Measurements from ENCODE around the gene CEP83. TPM values are rescaled to one million over a fixed set of nuclear protein-coding genes. Genes with fewer than 3 reads are reported as not detected.

CEP83 gene
- total and polyA plus RNA-seq, 8 donors = 7.0 to 14.5 (median 8.7) TPM

GRCh38 chr12:94362653-94363052 lies 97.0 kb downstream of the CEP83 start:
- H3K4me1 ChIP-seq = no peaks in the 10 kb centered on the region
- no peak for DNase-seq
- no peak overlapping the region for H3K4me3 ChIP-seq
- WGBS, 2 donors = 95 to 100% methylated on average over 2 of the region's 2 CpGs
- H3K27me3 ChIP-seq = no peaks in the 10 kb centered on the region
- intact Hi-C loops (cut with DNase I) = no loop called here
- FAIRE-seq = no peak
- TF ChIP-seq, protein P1, sequence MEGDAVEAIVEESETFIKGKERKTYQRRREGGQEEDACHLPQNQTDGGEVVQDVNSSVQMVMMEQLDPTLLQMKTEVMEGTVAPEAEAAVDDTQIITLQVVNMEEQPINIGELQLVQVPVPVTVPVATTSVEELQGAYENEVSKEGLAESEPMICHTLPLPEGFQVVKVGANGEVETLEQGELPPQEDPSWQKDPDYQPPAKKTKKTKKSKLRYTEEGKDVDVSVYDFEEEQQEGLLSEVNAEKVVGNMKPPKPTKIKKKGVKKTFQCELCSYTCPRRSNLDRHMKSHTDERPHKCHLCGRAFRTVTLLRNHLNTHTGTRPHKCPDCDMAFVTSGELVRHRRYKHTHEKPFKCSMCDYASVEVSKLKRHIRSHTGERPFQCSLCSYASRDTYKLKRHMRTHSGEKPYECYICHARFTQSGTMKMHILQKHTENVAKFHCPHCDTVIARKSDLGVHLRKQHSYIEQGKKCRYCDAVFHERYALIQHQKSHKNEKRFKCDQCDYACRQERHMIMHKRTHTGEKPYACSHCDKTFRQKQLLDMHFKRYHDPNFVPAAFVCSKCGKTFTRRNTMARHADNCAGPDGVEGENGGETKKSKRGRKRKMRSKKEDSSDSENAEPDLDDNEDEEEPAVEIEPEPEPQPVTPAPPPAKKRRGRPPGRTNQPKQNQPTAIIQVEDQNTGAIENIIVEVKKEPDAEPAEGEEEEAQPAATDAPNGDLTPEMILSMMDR (IDR thresholded peaks at IDR 0.05) = no peak
- no peak for ATAC-seq
- H3K36me3 ChIP-seq = no peaks in the 10 kb centered on the region
- H3K27ac ChIP-seq = no peak overlapping the region
- no peaks in the 10 kb centered on the region for H3K9me3 ChIP-seq

DNA sequence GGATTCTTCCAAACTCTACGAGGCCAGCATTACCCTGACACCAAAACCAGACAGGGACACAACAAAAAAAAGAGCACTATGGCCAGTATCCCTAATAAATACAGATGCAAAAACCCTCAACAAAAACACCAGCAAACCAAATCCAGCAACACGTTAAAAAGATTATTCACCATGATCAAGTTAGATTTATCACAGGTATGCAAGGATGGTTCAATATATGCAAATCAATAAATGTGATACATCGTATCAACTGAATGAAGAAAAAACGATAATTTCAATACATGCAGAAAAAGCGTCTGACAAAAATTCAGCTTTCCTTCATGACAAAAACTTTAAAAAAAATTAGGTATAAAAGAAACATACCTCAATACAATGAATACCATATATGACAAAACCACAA lies 99.9 kb downstream of the CEP83 start:
- Histone ChIP-seq H3K4me3 (no peak overlapping the region), H3K27ac (no peak overlapping the region), H3K9me3 (no peaks in the 10 kb centered on the region), H3K27me3 (no peaks in the 10 kb centered on the region), H3K36me3 (no peaks in the 10 kb centered on the region), H3K4me1 (no peaks in the 10 kb centered on the region)
- intact Hi-C loops (cut with DNase I) = no loop called here
- WGBS, 2 donors = 91 to 97% methylated on average over 5 of the region's 5 CpGs
- TF ChIP-seq, protein P1 (IDR thresholded peaks at IDR 0.05) = no peak
- FAIRE-seq (no peak), ATAC-seq (no peak), DNase-seq (no peak)

DNA sequence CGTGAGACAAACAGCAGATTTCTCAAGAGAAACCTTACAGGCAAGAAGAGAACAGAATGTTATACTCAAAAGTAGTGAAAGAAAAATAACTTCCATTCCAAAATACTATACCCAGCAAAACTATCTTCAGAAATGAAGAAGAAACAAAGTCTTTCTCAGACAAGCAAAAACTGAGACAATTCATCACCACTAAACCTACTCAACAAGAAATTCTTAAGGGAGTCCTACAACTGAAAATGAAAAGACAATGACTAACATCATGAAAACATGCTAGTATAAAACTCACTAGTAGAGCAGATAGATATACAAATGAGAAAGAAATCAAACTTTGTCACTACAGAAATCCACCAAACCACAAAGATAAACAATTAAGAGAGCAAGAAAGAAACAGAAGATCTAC lies 106.5 kb downstream of the CEP83 start:
- no peaks in the 10 kb centered on the region for H3K9me3 ChIP-seq
- DNase-seq (no peak), FAIRE-seq (no peak), ATAC-seq (no peak)
- TF ChIP-seq, protein P1 (IDR thresholded peaks at IDR 0.05) = no peak
- 96 to 97% methylated on average over 1 of the region's 1 CpG for WGBS, 2 donors
- no peak overlapping the region for H3K4me3 ChIP-seq
- intact Hi-C loops (cut with DNase I) = no loop called here
- H3K4me1 ChIP-seq = no peaks in the 10 kb centered on the region
- no peaks in the 10 kb centered on the region for H3K36me3 ChIP-seq
- H3K27ac ChIP-seq = no peak overlapping the region
- H3K27me3 ChIP-seq = no peaks in the 10 kb centered on the region

DNA sequence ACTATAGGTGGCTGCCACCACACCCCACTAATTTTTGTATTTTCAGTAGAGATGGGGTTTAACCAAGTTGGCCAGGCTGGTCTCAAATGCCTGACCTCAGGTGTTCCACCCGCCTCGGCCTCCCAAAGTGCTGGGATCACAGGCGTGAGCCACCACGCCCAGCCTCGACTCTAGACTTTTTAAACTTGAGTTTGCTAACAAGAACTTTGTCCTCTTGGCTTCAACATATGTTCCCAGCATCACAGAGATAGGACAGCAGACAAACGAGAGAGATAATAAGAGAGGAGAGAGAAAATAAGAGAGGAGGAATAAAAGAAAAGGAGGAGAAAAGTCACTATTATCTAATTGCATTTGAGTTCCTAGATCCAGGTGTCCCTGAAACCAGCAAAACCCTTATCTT lies 119.1 kb downstream of the CEP83 start:
- WGBS, 2 donors = 84 to 86% methylated on average over 6 of the region's 6 CpGs
- Histone ChIP-seq H3K27ac (no peak overlapping the region), H3K4me1 (peaks cover 0 to 3% (median 0%) of the 10 kb centered on the region in 3 donors), H3K4me3 (no peak overlapping the region), H3K36me3 (peaks cover 0 to 3% (median 0%) of the 10 kb centered on the region in 3 donors), H3K9me3 (no peaks in the 10 kb centered on the region), H3K27me3 (no peaks in the 10 kb centered on the region)
- FAIRE-seq (no peak), ATAC-seq (no peak), DNase-seq (no peak)
- TF ChIP-seq, protein P1 (IDR thresholded peaks at IDR 0.05) = no peak
- intact Hi-C loops (cut with DNase I) = no loop called here

GRCh38 chr12:94338006-94338794 lies 121.5 kb downstream of the CEP83 start:
- ATAC-seq = no peak
- Histone ChIP-seq H3K9me3 (no peaks in the 10 kb centered on the region), H3K36me3 (no peaks in the 10 kb centered on the region), H3K4me1 (peaks cover 0 to 3% (median 0%) of the 10 kb centered on the region in 3 donors), H3K27me3 (no peaks in the 10 kb centered on the region), H3K4me3 (no peak overlapping the region), H3K27ac (no peak overlapping the region)
- intact Hi-C loops (cut with DNase I) = no loop called here
- DNase-seq = no peak
- FAIRE-seq = no peak
- TF ChIP-seq, protein P1 (IDR thresholded peaks at IDR 0.05) = no peak
- 91 to 95% methylated on average over 4 of the region's 4 CpGs for WGBS, 2 donors
